Measurements from ENCODE around the gene MAN1C1.

- TF ChIP-seq, protein P1, sequence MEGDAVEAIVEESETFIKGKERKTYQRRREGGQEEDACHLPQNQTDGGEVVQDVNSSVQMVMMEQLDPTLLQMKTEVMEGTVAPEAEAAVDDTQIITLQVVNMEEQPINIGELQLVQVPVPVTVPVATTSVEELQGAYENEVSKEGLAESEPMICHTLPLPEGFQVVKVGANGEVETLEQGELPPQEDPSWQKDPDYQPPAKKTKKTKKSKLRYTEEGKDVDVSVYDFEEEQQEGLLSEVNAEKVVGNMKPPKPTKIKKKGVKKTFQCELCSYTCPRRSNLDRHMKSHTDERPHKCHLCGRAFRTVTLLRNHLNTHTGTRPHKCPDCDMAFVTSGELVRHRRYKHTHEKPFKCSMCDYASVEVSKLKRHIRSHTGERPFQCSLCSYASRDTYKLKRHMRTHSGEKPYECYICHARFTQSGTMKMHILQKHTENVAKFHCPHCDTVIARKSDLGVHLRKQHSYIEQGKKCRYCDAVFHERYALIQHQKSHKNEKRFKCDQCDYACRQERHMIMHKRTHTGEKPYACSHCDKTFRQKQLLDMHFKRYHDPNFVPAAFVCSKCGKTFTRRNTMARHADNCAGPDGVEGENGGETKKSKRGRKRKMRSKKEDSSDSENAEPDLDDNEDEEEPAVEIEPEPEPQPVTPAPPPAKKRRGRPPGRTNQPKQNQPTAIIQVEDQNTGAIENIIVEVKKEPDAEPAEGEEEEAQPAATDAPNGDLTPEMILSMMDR (IDR thresholded peaks at IDR 0.05), result no peak
- TF ChIP-seq POLR2A (IDR thresholded peaks at IDR 0.05) (no peak), POLR2AphosphoS5 (IDR thresholded peaks at IDR 0.05) (no peak)
These were observed 39.3 kb upstream of the MAN1C1 start for GRCh38 chr1:25577134-25577920.
